VCaP (cell line): Measurements from ENCODE around the gene SMIM23.

Experiments used
- H3K27ac ChIP-seq: fragments of 450-650 bp; 2 replicates; pipeline ENCODE4 v1.5.1; 2017
- TF ChIP-seq, protein P1 (sequence below): fragments of 450-650 bp; conservative IDR thresholded peaks from 2 replicates; pipeline ENCODE4 v1.5.1; 2017; ENCODE audit warnings: mild to moderate bottlenecking, moderate library complexity

Gene SMIM23

DNA sequence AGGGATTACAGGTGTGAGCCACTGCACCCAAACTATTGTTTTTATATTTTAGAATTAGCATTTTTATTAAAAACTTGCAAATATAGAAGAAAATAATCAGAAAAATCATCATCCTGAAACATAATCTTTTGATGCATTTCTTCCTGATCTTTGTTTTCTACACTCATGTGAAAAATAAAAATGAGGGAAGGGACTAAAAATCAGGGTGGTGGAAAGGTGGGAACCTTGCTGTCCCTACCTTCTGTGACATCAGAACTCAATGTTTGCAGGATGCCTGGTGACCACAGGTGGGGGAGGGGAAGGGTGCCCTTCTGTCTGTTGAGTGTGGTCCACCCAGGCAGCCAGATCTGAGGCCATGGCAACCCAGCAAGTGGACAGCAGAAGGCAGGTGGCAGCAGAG lies at the start of gene SMIM23:
TSS of gene SMIM23 (plus strand) at position 301 of the 400 bp plus-strand sequence. CDS start at position 356, 55 bp downstream.
- TF ChIP-seq, protein P1, sequence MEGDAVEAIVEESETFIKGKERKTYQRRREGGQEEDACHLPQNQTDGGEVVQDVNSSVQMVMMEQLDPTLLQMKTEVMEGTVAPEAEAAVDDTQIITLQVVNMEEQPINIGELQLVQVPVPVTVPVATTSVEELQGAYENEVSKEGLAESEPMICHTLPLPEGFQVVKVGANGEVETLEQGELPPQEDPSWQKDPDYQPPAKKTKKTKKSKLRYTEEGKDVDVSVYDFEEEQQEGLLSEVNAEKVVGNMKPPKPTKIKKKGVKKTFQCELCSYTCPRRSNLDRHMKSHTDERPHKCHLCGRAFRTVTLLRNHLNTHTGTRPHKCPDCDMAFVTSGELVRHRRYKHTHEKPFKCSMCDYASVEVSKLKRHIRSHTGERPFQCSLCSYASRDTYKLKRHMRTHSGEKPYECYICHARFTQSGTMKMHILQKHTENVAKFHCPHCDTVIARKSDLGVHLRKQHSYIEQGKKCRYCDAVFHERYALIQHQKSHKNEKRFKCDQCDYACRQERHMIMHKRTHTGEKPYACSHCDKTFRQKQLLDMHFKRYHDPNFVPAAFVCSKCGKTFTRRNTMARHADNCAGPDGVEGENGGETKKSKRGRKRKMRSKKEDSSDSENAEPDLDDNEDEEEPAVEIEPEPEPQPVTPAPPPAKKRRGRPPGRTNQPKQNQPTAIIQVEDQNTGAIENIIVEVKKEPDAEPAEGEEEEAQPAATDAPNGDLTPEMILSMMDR, result no peak
- H3K27ac ChIP-seq, result no peak within 1 kb of the TSS

DNA sequence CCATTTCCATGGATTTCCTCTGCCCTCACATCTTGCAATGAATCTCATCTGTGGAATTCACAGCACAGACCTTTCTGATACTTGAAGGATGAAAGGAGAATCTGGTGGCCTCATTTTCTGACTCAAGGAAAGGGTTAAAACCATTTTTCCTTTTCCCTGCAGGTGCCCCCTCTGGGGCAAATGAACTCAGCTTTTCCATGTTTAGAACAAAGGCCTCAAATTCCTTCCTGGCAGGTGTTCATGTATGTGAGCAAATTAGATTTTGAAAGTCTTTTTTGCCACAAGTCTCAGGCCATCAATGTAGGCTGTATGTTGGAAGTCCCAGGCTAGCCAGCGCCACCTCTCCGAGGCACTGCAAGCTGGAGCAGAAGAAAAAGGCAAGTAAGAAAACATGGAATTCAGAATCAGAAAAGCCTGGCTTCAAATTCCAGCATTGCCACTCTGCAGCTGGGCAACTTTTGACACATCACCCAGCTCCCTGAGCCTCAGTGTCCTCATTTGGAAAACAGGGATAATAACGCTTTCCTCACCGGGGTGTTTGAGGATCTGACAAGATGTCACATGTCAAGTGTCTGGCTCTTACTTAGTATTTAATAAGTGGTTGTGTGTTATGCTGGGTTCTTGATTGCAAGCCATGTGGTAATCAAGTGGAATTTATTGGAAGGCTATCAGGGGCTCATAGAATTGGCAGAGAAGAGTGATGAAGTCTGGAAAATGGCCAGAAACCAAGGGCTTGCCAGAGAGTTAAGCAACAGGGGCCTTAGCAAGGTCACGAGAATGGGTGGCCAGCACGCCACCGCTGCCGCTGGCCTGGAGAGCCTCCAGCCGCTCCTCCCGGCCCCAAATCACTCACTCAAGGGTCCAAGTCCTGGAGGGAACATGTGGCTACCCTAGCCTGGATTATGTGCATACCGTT lies 48.4 kb upstream of the SMIM23 start:
- TF ChIP-seq, protein P1, result no peak
- no peak overlapping the region for H3K27ac ChIP-seq

DNA sequence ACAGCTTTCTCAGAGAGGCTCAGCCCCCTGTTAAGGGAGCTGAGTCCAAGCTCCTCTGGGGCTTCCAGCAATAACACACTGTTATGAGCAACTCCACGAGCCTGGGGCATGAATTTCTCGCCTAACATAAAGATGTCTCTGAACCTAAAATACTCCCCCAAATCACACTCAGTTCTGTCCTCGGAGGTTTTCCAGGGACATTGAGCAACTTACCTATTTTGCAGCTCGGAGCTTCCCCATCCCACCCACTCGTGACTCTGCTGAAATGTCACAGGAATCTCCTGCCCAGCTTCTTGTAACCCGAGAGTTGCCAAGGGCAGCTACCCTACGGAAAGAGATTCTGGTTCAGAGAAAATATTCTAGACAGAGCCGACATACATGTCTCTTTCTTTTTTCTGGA lies 47.1 kb upstream of the SMIM23 start:
- no peak overlapping the region for H3K27ac ChIP-seq
- TF ChIP-seq, protein P1, result no peak

DNA sequence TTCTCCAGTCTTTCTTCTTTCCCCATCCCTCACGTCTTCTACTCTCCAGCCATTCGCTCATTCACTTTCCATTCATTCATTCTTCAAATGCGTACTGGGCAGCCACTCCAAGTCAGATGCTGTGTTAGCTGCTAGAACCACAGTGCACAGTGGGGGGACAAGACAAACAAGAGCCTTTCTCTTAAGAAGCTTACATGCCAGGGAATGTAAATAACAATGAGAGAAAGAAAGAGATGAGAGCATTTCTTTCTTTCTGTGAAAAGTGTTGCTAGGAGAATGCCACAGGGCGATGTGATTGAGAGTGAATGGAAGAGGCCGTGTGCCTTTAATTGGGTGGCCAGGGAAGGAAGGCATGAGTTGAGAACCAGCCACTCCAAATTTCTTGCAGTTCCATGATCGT lies 46.3 kb upstream of the SMIM23 start:
- TF ChIP-seq, protein P1, result no peak
- no peak overlapping the region for H3K27ac ChIP-seq

DNA sequence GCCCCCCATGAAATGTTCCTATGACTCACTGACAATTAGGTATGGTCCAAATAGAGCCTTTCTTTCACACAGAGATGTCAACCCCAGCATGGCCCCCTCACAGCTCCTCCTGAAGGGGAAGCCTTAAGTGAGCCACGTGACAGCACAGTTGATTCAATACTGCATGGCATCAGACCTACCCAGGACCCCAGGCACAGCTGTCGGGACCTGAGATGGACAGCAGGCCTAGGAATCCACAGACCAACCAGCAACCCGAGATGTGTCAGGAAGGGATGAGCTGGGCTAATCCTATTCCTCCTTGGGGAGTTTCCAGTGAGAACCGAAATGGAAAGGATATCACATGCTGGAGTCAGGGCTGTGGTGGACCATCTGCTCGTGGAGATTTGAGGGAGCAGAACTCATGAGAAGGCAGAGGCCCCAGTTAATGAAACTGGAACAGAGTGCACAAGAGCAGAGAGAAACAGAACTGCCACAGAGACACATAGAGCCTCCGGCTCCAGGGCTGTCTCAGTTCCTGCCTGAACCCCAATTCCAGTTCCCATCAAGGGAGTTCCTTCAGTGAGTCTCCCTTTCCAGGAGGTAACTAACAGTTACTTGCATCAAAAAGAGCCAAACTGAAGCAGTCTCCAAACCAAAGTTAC lies 42.1 kb upstream of the SMIM23 start:
- TF ChIP-seq, protein P1, result no peak
- H3K27ac ChIP-seq, result no peak overlapping the region

DNA sequence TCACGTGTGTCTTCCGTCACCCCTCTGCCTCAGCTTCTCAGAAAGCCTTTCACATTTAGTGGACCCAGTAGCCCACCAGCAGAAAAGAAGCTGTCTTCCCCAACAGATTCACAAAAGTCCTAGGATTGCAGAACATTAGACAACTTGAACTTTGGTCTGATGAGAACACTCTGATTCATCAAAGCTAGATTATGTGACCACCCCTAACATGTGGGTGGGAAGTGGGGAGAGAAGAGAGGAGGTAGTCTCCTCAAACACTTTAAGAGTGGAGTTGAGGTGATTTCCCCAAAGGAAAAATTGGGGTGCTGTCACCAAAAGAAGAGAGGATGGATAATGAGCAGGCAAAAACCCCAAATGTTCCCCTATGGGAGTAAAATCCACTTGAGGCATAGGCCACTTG lies 41.4 kb upstream of the SMIM23 start:
- H3K27ac ChIP-seq, result no peak overlapping the region
- TF ChIP-seq, protein P1, result no peak

DNA sequence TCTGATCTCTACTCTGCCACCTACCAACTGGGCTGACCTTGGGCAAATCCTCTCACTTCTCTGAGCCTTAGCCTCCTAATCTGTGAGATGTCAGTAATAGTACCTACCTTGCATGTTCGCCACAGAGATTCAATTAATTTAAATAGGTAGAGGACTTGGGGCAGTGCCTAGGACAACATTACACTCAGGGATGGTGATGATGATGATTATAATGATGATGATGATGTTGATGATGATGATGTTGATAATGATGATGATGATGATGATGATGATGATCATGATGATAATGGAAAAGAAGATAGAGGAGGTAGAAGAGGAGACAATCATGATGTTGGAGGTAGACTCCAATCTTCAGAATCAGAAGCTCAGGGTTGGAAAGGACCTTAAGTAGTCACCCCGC lies 40.7 kb upstream of the SMIM23 start:
- no peak overlapping the region for H3K27ac ChIP-seq
- TF ChIP-seq, protein P1, result no peak
